ENCODE data around the gene PPP2R3B. TPM values are rescaled to one million over a fixed set of nuclear protein-coding genes. Genes with fewer than 3 reads are reported as not detected.

PPP2R3B gene
- total and polyA plus RNA-seq, 3 donors from 2014 or later = 28.3 to 108 (median 89.6) TPM

DNA sequence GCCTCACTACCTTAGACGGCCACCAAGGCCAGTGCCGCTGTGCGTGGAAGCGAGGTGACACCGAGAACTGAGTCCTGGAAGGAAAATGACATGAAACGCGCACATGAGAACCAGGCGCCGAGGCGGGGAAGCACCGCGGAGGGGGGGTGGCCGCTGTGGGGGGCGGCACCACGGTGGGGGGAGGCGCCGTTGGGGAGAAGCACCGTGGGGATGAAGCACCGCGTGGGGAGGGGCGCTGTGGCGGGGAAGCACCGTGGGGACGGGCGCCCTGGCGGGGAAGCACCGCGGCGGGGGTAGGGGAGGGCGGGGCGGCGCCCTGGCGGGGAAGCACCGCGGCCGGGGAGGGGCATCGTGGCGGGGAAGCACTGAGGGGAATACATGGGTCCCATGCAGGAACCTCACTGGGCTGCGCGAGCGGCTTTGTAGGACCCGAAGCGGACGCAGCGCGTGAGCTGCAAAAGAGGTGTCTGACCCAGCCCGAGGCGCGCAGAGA lies 28.0 kb downstream of the PPP2R3B start:
- H3K4me1 ChIP-seq = no peaks in the 10 kb centered on the region
- no peak overlapping the region for H3K27ac ChIP-seq
- no peaks in the 10 kb centered on the region for H3K36me3 ChIP-seq (ENCODE audit: low read depth, missing control alignments)
- WGBS, 2 donors = 58 to 78% methylated on average over 33 to 48 of the region's 49 CpGs
- TF ChIP-seq, protein P1, sequence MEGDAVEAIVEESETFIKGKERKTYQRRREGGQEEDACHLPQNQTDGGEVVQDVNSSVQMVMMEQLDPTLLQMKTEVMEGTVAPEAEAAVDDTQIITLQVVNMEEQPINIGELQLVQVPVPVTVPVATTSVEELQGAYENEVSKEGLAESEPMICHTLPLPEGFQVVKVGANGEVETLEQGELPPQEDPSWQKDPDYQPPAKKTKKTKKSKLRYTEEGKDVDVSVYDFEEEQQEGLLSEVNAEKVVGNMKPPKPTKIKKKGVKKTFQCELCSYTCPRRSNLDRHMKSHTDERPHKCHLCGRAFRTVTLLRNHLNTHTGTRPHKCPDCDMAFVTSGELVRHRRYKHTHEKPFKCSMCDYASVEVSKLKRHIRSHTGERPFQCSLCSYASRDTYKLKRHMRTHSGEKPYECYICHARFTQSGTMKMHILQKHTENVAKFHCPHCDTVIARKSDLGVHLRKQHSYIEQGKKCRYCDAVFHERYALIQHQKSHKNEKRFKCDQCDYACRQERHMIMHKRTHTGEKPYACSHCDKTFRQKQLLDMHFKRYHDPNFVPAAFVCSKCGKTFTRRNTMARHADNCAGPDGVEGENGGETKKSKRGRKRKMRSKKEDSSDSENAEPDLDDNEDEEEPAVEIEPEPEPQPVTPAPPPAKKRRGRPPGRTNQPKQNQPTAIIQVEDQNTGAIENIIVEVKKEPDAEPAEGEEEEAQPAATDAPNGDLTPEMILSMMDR (IDR thresholded peaks at IDR 0.05) = no peak
- no peak for TF ChIP-seq POLR2A (IDR thresholded peaks at IDR 0.05)
- no peak for DNase-seq
- no peaks in the 10 kb centered on the region for H3K27me3 ChIP-seq
- intact Hi-C loops (cut with DNase I; ENCODE audit: low total_unique reads) = no loop called here
- H3K4me3 ChIP-seq = peak overlapping the region in 1 of 2 donors; percentile 17
- H3K9me3 ChIP-seq = no peaks in the 10 kb centered on the region

DNA sequence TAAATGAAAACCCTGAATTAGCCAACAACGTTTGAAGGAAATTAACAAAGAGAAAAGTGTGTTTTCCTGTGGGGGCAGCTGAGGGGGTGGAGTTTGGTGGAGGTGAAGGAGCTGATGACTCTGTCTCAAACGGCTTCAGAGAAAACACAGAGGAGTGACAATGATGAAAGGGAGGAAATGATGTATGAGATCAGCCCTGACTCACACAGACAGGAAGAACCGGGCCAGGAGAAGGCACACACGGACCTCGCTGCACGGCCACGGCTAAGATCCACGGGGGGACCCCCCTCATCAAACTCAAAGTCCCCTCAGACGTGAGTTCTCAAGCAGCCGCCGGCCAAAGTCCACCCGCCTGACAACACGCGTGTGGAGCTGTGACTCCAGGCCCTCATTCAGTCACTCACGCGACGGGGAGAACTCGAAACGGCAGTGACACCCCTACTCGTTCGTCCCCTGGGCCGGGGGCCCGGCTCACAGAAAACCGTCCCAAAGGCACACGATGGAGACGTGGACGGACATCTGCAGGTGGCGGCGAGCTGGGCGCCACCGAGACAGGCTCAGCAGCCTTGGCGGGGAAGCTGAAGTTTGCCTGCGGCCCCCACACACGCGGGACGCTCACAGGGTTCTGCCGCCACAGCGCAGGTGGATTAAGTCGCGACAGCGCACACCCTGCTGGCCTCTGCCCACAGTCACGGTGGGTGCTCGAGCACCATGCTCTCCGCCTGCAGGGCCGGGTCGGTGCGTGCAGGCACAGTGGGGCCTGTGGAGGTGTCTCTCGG lies 28.8 kb downstream of the PPP2R3B start:
- TF ChIP-seq, protein P1 (IDR thresholded peaks at IDR 0.05) = no peak
- no peak for TF ChIP-seq POLR2A (IDR thresholded peaks at IDR 0.05)
- H3K4me3 ChIP-seq = peak overlapping the region in 1 of 2 donors; percentile 17
- intact Hi-C loops (cut with DNase I; ENCODE audit: low total_unique reads) = no loop called here
- no peaks in the 10 kb centered on the region for H3K36me3 ChIP-seq (ENCODE audit: low read depth, missing control alignments)
- H3K9me3 ChIP-seq = no peaks in the 10 kb centered on the region
- H3K27me3 ChIP-seq = no peaks in the 10 kb centered on the region
- no peak overlapping the region for H3K27ac ChIP-seq
- no peaks in the 10 kb centered on the region for H3K4me1 ChIP-seq
- 69 to 80% methylated on average over 29 to 48 of the region's 48 CpGs for WGBS, 2 donors
- DNase-seq = no peak

DNA sequence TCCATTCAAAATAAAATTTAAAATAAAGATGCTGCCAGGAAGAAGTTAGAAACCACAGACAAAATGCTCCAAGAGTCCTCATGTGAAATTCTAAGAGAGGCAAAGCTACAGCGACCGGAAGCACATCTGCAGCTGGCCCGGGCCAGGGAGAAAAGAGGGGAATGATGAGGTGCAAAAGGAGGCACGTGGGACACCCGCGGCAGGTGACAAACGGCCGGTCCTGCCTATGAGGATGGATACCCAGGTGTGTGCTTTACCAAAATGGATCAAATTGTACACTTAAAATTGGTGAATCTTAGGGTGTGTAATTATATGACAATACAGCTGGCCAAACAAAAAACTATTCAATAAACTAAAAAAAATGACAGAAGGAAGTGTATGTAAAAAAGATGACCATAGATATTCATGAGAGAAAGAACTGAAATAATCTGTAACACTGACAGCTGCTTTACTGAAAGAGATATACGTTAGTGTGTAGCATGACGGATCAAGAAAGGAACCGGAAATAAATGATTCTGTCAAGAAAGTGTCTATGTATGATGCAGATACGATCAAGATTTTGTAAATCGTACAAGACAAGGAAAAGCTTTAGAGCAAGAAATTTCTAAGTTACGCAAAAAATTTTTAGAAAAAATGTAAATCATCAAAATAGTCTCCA lies 29.5 kb downstream of the PPP2R3B start:
- Histone ChIP-seq H3K27me3 (no peaks in the 10 kb centered on the region), H3K4me1 (no peaks in the 10 kb centered on the region), H3K9me3 (no peaks in the 10 kb centered on the region), H3K36me3 (ENCODE audit: low read depth, missing control alignments) (no peaks in the 10 kb centered on the region), H3K4me3 (no peak overlapping the region), H3K27ac (no peak overlapping the region)
- DNase-seq = no peak
- 89 to 93% methylated on average over 14 of the region's 14 CpGs for WGBS, 2 donors
- intact Hi-C loops (cut with DNase I; ENCODE audit: low total_unique reads) = no loop called here
- TF ChIP-seq, protein P1 (IDR thresholded peaks at IDR 0.05) = no peak
- no peak for TF ChIP-seq POLR2A (IDR thresholded peaks at IDR 0.05)

DNA sequence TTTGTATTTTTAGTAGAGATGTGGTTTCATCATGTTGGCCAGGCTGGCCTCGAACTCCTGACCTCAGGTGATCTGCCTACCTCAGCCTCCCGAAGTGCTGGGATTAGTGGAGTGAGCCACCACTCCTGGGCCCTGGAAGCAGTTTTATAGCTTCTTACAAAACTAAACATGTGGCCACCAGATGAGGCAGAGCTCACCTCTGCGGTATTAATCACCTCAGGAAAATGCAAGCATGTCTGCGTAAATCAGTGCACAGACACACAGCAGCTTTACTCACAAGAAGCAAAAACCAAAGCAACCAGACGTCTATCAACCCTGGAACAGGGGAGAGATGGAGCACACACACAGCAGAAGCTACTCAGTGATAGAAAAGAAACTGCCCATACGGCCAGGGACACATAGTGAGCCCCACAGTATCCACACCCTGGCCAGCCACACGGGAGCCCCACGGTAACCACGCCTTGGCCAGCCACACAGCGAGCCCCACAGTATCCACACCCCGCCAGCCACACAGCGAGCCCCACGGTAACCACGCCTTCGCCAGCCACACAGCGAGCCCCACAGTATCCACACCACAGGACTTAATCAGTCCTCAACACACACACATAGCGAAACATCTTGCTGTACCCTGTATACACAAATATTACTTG lies 30.2 kb downstream of the PPP2R3B start:
- Histone ChIP-seq H3K27me3 (no peaks in the 10 kb centered on the region), H3K4me1 (no peaks in the 10 kb centered on the region), H3K27ac (no peak overlapping the region), H3K36me3 (ENCODE audit: low read depth, missing control alignments) (no peaks in the 10 kb centered on the region), H3K4me3 (no peak overlapping the region), H3K9me3 (no peaks in the 10 kb centered on the region)
- no peak for TF ChIP-seq POLR2A (IDR thresholded peaks at IDR 0.05)
- TF ChIP-seq, protein P1 (IDR thresholded peaks at IDR 0.05) = no peak
- DNase-seq = no peak
- intact Hi-C loops (cut with DNase I; ENCODE audit: low total_unique reads) = no loop called here
- 90 to 93% methylated on average over 15 to 17 of the region's 17 CpGs for WGBS, 2 donors

Data from testis (tissue), 3 donors.